HCT116 (cell line): ENCODE measurements around the gene UNK. TPM values are rescaled to one million over a fixed set of nuclear protein-coding genes. Genes with fewer than 3 reads are reported as not detected.

ENCODE experiments used
- ATAC-seq: fragments of 200-7000 bp; cut with Tn5 transposase; 2 replicates; pipeline ENCODE4 v1.9.1; 2020; ENCODE audit warnings: mild to moderate bottlenecking, moderate library complexity
- Bru-seq: library from RNA; stranded (reverse); fragments of 400-500 nt; gene quantifications from one replicate; lab custom pipeline; 2021; lab: Mats Ljungman, UMichigan
- BruChase-seq, 2 experiments: library from RNA; stranded (reverse); fragments of 400-500 nt; gene quantifications; one replicate each; lab custom pipeline; 2021; lab: Mats Ljungman, UMichigan
- BruUV-seq: library from RNA; stranded (reverse); fragments of 400-500 nt; replicated peaks from 2 replicates; lab custom pipeline; 2021; lab: Mats Ljungman, UMichigan
- CTCF ChIA-PET: fragments of 300-600 bp; sonication (Branson Sonifier 250); formaldehyde crosslinking; loops from one replicate; lab custom pipeline; 2021; ENCODE audit warnings: antibody characterized with exemption; lab: Charles Lee
- POLR2A ChIA-PET: fragments of 300-600, 350-600 bp; sonication (Branson Sonifier 250); formaldehyde crosslinking; loops from one replicate; lab custom pipeline; 2021; ENCODE audit warnings: antibody characterized with exemption; lab: Charles Lee
- RAD21 ChIA-PET, 2 experiments: fragments of 300-600 bp; sonication (Branson Sonifier 250); formaldehyde crosslinking; loops; one replicate each; lab custom pipeline; 2023; ENCODE audit warnings: low total read pairs in 2 of 2; ENCODE audit not compliant: uncharacterized antibody in 2 of 2, unreplicated experiment in 2 of 2, low non-redundant PET in 1 of 2; lab: Charles Lee
- DNase-seq: peaks from one replicate; pipeline ENCODE4 v3.0.0-alpha.2; 2010; ENCODE audit warnings: low read depth, low spot score
- H2AFZ ChIP-seq: fragments of 200-600 bp; shearing (Covaris generic), sonication (generic); 2 replicates; pipeline ENCODE4 v1.6.1; 2017; ENCODE audit warnings: low read depth, mixed run types, mixed read lengths, antibody characterized with exemption, low read length; ENCODE audit not compliant: poor library complexity, severe bottlenecking
- H3K27ac ChIP-seq: 2 replicates; pipeline ENCODE4 v1.5.1; 2012; ENCODE audit warnings: low read depth, low read length
- H3K27me3 ChIP-seq: fragments of 200-600 bp; sonication (generic); 2 replicates; pipeline ENCODE4 v1.6.1; 2016; ENCODE audit warnings: mixed run types, low read length, mixed read lengths; ENCODE audit not compliant: insufficient read depth
- H3K36me3 ChIP-seq, 2 experiments: fragments of 200-500 bp in 1 of 2; fragments of 200-600 bp in 1 of 2; sonication (Bioruptor generic) in 1 of 2; sonication (generic) in 1 of 2; 2 replicates each; pipeline versions ENCODE4 v1.5.1 to v1.6.1; 2014 to 2016; ENCODE audit warnings: low read length in 2 of 2, inconsistent platforms in 1 of 2, mixed read lengths in 1 of 2, mixed run types in 1 of 2; ENCODE audit not compliant: insufficient read depth in 2 of 2, control insufficient read depth in 1 of 2
- H3K4me1 ChIP-seq, 2 experiments: fragments of 200-600 bp in 1 of 2; sonication (generic) in 1 of 2; 2 replicates each; pipeline versions ENCODE4 v1.5.1 to v1.6.1; 2012 to 2017; ENCODE audit warnings: low read length in 2 of 2, inconsistent platforms in 1 of 2, mild to moderate bottlenecking in 1 of 2, mixed read lengths in 1 of 2, mixed run types in 1 of 2, moderate library complexity in 1 of 2; ENCODE audit not compliant: insufficient read depth in 2 of 2, control insufficient read depth in 1 of 2
- H3K4me2 ChIP-seq: fragments of 200-600 bp; sonication (generic); 2 replicates; pipeline ENCODE4 v1.6.1; 2017; ENCODE audit warnings: mixed run types, low read length, mixed read lengths
- H3K4me3 ChIP-seq, 2 experiments: fragments of 200-600 bp in 1 of 2; sonication (generic) in 1 of 2; replicated peaks in 1 of 2; 2 replicates each; pipeline ENCODE4 v1.5.1; 2011 to 2016; ENCODE audit warnings: low read length in 2 of 2, control low read depth in 1 of 2, low read depth in 1 of 2, mild to moderate bottlenecking in 1 of 2, mixed read lengths in 1 of 2, mixed run types in 1 of 2
- H3K79me2 ChIP-seq: fragments of 200-600 bp; sonication (generic); 2 replicates; pipeline ENCODE4 v1.6.1; 2017; ENCODE audit warnings: mild to moderate bottlenecking, mixed run types, low read length, moderate library complexity, mixed read lengths; ENCODE audit not compliant: insufficient read depth
- H3K9ac ChIP-seq: fragments of 200-600 bp; sonication (generic); 2 replicates; pipeline ENCODE4 v1.6.1; 2016; ENCODE audit warnings: low read length, mixed read lengths
- H3K9me2 ChIP-seq: fragments of 200-600 bp; sonication (generic), shearing (Covaris generic); 2 replicates; pipeline ENCODE4 v1.6.1; 2017; ENCODE audit warnings: mixed run types, mild to moderate bottlenecking, moderate library complexity; ENCODE audit not compliant: insufficient read depth
- H3K9me3 ChIP-seq, 2 experiments: fragments of 200-500 bp in 1 of 2; fragments of 200-600 bp in 1 of 2; sonication (Bioruptor generic) in 1 of 2; sonication (generic) in 1 of 2; 2 replicates each; pipeline ENCODE4 v1.6.1; 2014 to 2017; ENCODE audit warnings: low read length in 2 of 2, mixed read lengths in 2 of 2, inconsistent platforms in 1 of 2, low read depth in 1 of 2, mild to moderate bottlenecking in 1 of 2, mixed run types in 1 of 2, moderate library complexity in 1 of 2; ENCODE audit not compliant: control insufficient read depth in 1 of 2, insufficient read depth in 1 of 2
- H4K20me1 ChIP-seq: fragments of 200-600 bp; sonication (generic), shearing (Covaris generic); 2 replicates; pipeline ENCODE4 v1.6.1; 2017; ENCODE audit warnings: mixed run types, mild to moderate bottlenecking, moderate library complexity; ENCODE audit not compliant: insufficient read depth
- ELF1 ChIP-seq: IDR thresholded peaks from 2 replicates; pipeline ENCODE4 v1.6.1; 2012; ENCODE audit warnings: low read depth, borderline replicate concordance
- EZH2 ChIP-seq: fragments of 200-600 bp; sonication (generic); IDR thresholded peaks from 2 replicates; pipeline ENCODE4 v1.6.1; 2017; ENCODE audit warnings: antibody characterized with exemption, mixed run types
- POLR2AphosphoS5 ChIP-seq: IDR thresholded peaks from 2 replicates; pipeline ENCODE4 v1.6.1; 2011; ENCODE audit warnings: mild to moderate bottlenecking, low read depth, low read length, moderate library complexity
- TCF7L2 ChIP-seq: IDR thresholded peaks from 2 replicates; pipeline ENCODE4 v1.7.0; 2011; ENCODE audit warnings: borderline replicate concordance, inconsistent platforms; ENCODE audit not compliant: insufficient read depth, insufficient read length; ENCODE audit errors: extremely low read depth
- YY1 ChIP-seq: IDR thresholded peaks from 2 replicates; pipeline ENCODE4 v1.6.1; 2011; ENCODE audit warnings: low read length, low read depth, moderate library complexity, mild to moderate bottlenecking; ENCODE audit not compliant: insufficient replicate concordance; ENCODE audit errors: extremely low read depth
- ZBTB33 ChIP-seq: IDR thresholded peaks from 2 replicates; pipeline ENCODE4 v1.6.1; 2011; ENCODE audit warnings: mild to moderate bottlenecking, low read length, moderate library complexity; ENCODE audit not compliant: insufficient replicate concordance; ENCODE audit errors: extremely low read depth
- intact Hi-C: fragments of 100-400 bp; cut with micrococcal nuclease; formaldehyde crosslinking; loops from 2 replicates; pipeline ENCODE4 v1.10.0; 2022
- long read RNA-seq: library from polyadenylated mRNA; unstranded; transcript quantifications from one replicate; pipeline ENCODE4 v2.0.0, GENCODE V29; 2021; ENCODE audit not compliant: unreplicated experiment
- polyA plus RNA-seq: library from polyadenylated mRNA; unstranded; fragments of >200 nt; gene quantifications from 2 replicates; pipeline ENCODE4 v1.2.1, GENCODE V29; 2012; ENCODE audit warnings: missing spikeins
- total RNA-seq: library from RNA; stranded (reverse); gene quantifications from one replicate; pipeline ENCODE4 v1.2.1, GENCODE V29; 2021; ENCODE audit not compliant: unreplicated experiment

The UNK gene
- total RNA-seq (40.6 TPM), Bru-seq, nascent RNA (percentile 86 among the genes with signal in this experiment), BruChase-seq, experiment 1, labeled RNA remaining after a 6-hour chase (percentile 86 among the genes with signal in this experiment), BruChase-seq, experiment 2, labeled RNA remaining after a 2-hour chase (percentile 89 among the genes with signal in this experiment)
- polyA plus RNA-seq: 25.7 and 28.3 TPM in 2 replicates
- long read RNA-seq, transcript UNK-202 (4 exons, 1,312 nt): major isoform, 7 of 43 reads
- long read RNA-seq, partial matches to known transcripts: 11 of 43 reads
- long read RNA-seq, other reads (novel, unspliced or antisense): 23 of 43 reads

GRCh38 chr17:75784473-75785015 is at the start of gene UNK:
TSS of gene UNK (plus strand) at chr17:75784806. CDS start at chr17:75784881, 75 bp downstream.
- H3K4me1 ChIP-seq: peaks cover 40 to 65% of the 10 kb centered on the region in 2 experiments
- ChIA-PET POLR2A (interaction anchor here (0.7 to 1.8 kb wide), 8 partner anchors 19 to 998 kb away, joined by 3 to 8 read pairs (median 4); partner anchors contain the start of genes GALK1 and WBP2), CTCF (interaction anchor here (1.4 to 1.8 kb wide), 2 partner anchors 43 to 91 kb away, joined by 4 to 6 read pairs; no protein-coding TSS in a partner anchor), RAD21 (interaction anchor here in 1 of 2 experiments (0.7 kb wide), 1 partner anchor 42 kb away, joined by 4 read pairs; no protein-coding TSS in a partner anchor)
- no TSS peak for BruUV-seq
- peaks cover 43% of the 10 kb centered on the region for H3K79me2 ChIP-seq
- H3K4me3 ChIP-seq: peak within 1 kb of the TSS; percentile 55 to 71
- no peaks in the 10 kb centered on the region for H4K20me1 ChIP-seq
- H3K4me2 ChIP-seq: peak within 1 kb of the TSS; percentile 92
- TF ChIP-seq YY1: peak; percentile 71
- TF ChIP-seq ZBTB33: peak; percentile 88
- TF ChIP-seq EZH2: no peak
- peak; percentile 63 for TF ChIP-seq POLR2AphosphoS5
- peak; percentile 32 for TF ChIP-seq TCF7L2
- TF ChIP-seq ELF1: no peak
- H3K27me3 ChIP-seq: no peaks in the 10 kb centered on the region
- no peaks in the 10 kb centered on the region for H3K9me3 ChIP-seq
- ATAC-seq (peak; percentile 78), DNase-seq (peak; percentile 100)
- no peaks in the 10 kb centered on the region for H3K9me2 ChIP-seq
- H3K36me3 ChIP-seq: no peaks in the 10 kb centered on the region
- H3K27ac ChIP-seq: peak within 1 kb of the TSS; percentile 99
- peak within 1 kb of the TSS; percentile 74 for H2AFZ ChIP-seq
- intact Hi-C loops: loop anchor here (2.0 kb wide), 1 partner anchor 60 kb away; the partner anchor contains the start of gene UNC13D
- H3K9ac ChIP-seq: peak within 1 kb of the TSS; percentile 97
